Erythroblast (primary cell): ENCODE measurements around the gene CDC7.

Experiments
- GATA1 ChIP-seq: IDR thresholded peaks from 2 replicates; pipeline ENCODE4 v1.6.1; 2011; ENCODE audit warnings: low read depth, mild to moderate bottlenecking, control low read depth, low read length, moderate library complexity
- POLR2A ChIP-seq: IDR thresholded peaks from 2 replicates; pipeline ENCODE4 v1.6.1; 2011; ENCODE audit warnings: mild to moderate bottlenecking, low read length

DNA sequence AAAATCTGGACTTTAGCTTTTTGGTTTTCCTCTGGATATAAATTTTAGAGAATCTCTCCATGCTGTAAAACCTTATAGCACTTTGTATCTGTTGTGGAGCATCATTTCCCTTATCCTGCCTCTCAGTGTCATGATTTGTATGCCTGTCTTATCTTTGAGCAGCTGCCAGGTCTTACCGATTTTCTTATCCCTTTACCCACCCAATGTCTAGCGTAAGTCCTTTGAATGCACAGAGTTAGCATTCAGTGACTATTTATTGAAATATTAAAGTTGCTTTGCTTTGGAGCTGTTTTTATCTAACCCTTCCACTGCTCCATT, 37.3 kb downstream of the CDC7 start:
- TF ChIP-seq POLR2A (no peak), GATA1 (no peak)
